ENCODE measurements around the gene RAB40B. TPM values are rescaled to one million over a fixed set of nuclear protein-coding genes. Genes with fewer than 3 reads are reported as not detected.
A peak's percentile ranks its signal among the peaks of the same experiment; 100 is the strongest.

RAB40B gene
- total and polyA plus RNA-seq, 2 of the 13 experiments (the other 11 are each of a cell fraction or from before 2014, with no cell fraction given) = 6.2 to 6.5 TPM

GRCh38 chr17:82737967-82738877 is 39.7 kb upstream of the RAB40B start (continued):
- TF ChIP-seq ZBTB2 (CRISPR knock-in tag; IDR thresholded peaks at IDR 0.05; ENCODE audit: low read depth) (peak; percentile 93), ZNF766 (CRISPR knock-in tag; IDR thresholded peaks at IDR 0.05; ENCODE audit: borderline replicate concordance) (peak; percentile 99), ZNF879 (CRISPR knock-in tag; IDR thresholded peaks at IDR 0.05) (peak; percentile 99), HDAC6 (IDR thresholded peaks at IDR 0.05; ENCODE audit: low read depth, low read length) (no peak), ZNF101 (CRISPR knock-in tag; IDR thresholded peaks at IDR 0.05; ENCODE audit: borderline replicate concordance, low read depth) (peak; percentile 98), MTA3 (CRISPR knock-in tag; IDR thresholded peaks at IDR 0.05) (no peak), DMAP1 (CRISPR knock-in tag; IDR thresholded peaks at IDR 0.05) (peak; percentile 99), SOX6 (IDR thresholded peaks at IDR 0.05) (no peak), SOX6 (CRISPR knock-in tag; IDR thresholded peaks at IDR 0.05) (peak; percentile 96), ZNF136 (CRISPR knock-in tag; IDR thresholded peaks at IDR 0.05; ENCODE audit: low read depth) (peak; percentile 100), ATF7 (IDR thresholded peaks at IDR 0.05) (no peak), ATF7 (CRISPR knock-in tag; IDR thresholded peaks at IDR 0.05) (peak; percentile 95)
- TF ChIP-seq, protein P1, sequence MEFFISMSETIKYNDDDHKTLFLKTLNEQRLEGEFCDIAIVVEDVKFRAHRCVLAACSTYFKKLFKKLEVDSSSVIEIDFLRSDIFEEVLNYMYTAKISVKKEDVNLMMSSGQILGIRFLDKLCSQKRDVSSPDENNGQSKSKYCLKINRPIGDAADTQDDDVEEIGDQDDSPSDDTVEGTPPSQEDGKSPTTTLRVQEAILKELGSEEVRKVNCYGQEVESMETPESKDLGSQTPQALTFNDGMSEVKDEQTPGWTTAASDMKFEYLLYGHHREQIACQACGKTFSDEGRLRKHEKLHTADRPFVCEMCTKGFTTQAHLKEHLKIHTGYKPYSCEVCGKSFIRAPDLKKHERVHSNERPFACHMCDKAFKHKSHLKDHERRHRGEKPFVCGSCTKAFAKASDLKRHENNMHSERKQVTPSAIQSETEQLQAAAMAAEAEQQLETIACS (CRISPR knock-in tag; IDR thresholded peaks at IDR 0.05) = peak; percentile 85
- TF ChIP-seq, protein P2, sequence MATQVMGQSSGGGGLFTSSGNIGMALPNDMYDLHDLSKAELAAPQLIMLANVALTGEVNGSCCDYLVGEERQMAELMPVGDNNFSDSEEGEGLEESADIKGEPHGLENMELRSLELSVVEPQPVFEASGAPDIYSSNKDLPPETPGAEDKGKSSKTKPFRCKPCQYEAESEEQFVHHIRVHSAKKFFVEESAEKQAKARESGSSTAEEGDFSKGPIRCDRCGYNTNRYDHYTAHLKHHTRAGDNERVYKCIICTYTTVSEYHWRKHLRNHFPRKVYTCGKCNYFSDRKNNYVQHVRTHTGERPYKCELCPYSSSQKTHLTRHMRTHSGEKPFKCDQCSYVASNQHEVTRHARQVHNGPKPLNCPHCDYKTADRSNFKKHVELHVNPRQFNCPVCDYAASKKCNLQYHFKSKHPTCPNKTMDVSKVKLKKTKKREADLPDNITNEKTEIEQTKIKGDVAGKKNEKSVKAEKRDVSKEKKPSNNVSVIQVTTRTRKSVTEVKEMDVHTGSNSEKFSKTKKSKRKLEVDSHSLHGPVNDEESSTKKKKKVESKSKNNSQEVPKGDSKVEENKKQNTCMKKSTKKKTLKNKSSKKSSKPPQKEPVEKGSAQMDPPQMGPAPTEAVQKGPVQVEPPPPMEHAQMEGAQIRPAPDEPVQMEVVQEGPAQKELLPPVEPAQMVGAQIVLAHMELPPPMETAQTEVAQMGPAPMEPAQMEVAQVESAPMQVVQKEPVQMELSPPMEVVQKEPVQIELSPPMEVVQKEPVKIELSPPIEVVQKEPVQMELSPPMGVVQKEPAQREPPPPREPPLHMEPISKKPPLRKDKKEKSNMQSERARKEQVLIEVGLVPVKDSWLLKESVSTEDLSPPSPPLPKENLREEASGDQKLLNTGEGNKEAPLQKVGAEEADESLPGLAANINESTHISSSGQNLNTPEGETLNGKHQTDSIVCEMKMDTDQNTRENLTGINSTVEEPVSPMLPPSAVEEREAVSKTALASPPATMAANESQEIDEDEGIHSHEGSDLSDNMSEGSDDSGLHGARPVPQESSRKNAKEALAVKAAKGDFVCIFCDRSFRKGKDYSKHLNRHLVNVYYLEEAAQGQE (IDR thresholded peaks at IDR 0.05; ENCODE audit: borderline replicate concordance in 1 of 2, low read depth in 1 of 2, low read length in 2 of 2) = peak in 1 of 2 experiments; percentile 61; a peak in 1 of 4 replicates
